Effector CD8-positive, alpha-beta T cell (primary cell): ENCODE measurements around the gene GPC1.

Experiments
- DNase-seq: peaks from one replicate; lab custom pipeline; 2025; lab: John Stamatoyannopoulos, UW

GPC1 gene

DNA sequence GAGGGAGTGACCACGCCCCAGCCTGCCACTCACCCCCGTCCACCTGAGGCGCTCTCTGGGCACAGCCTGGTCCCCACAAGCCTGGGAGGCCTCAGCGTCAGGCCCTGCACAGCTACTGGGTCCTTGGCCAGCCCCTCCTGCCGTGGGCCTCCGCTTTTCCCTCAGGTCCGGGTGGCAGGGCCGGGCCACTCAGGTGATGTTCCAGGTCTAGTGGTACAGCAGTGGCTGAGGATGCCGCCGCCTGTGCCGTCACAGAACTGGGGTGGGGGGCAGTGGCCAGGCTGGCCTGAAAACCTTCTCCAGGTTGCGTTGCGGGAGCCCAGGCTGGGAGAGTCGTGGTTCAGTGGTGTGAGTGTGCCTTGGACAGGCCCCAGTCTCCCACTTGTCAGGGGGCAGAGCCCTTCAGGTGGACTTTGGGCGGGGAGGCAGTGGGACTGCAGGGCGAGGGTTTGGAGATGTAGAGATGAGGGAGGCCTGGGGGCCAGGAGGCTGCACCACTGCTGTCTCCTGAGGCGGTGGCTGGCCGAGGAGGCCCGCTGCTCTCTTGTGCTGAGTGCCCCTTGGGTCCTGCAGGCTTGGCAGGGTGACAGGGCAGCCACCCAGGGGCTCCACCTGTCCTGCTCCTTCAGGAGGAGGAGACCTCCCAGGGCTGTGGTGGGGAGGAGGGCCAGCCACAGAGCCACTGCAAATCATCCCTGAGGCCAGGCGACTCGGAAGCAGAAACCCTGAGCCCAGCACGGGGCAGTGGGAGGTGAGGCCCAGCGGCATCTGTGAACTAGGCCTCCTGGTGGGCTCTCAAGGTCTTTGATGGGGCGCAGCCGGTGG, 7.6 kb downstream of the GPC1 start:
- DNase-seq, result no peak

GRCh38 chr2:240443891-240444301, 8.4 kb downstream of the GPC1 start:
- no peak for DNase-seq

DNA sequence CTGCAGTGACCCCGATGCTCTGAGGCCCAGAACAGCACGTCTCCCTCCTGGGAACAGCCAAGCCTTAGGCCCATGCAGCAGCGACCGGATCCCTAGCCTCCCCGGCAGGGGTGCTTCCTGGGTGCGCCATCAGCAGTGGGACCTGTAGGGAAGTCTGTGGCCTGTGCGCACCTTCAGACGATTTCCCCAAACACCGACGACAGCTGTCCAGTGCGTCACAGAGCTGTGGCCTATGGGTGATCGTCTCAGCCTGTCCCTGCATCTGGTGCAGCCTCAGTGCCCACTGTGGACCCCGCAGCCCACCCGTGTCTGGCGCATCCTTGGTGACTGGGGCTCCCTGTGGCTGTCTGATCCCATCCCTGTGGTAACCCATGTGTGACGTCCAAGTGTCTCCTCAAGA, 9.0 kb downstream of the GPC1 start:
- no peak for DNase-seq

- no peak for DNase-seq
Measured at GRCh38 chr2:240445961-240446663, 10.6 kb downstream of the GPC1 start.

- no peak for DNase-seq
Measured at GRCh38 chr2:240446664-240447175, 11.3 kb downstream of the GPC1 start.

- no peak for DNase-seq
Measured at GRCh38 chr2:240447331-240447730, 11.9 kb downstream of the GPC1 start.

DNA sequence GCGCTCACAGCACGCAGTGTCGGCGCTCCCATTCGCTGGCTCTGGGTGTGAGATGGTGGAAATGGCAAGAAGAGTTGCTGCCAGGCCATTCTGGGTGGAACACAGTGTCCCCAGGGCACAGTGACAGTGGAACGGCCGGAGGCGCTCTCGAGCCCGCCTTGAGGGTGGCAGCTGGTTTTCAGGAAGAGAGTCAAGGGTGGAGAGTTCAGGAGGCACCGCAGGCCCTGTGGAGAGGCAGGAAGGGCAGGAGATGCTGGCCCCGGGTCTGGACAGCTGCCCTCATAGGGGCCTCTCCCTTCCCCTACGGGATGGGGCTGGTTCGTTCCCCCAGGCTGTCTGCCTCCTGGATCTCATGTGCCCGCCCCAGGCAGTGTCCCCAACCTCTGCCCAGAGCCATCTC, 12.5 kb downstream of the GPC1 start:
- no peak for DNase-seq

GRCh38 chr2:240448387-240449274, 13.2 kb downstream of the GPC1 start:
- DNase-seq, result no peak

DNA sequence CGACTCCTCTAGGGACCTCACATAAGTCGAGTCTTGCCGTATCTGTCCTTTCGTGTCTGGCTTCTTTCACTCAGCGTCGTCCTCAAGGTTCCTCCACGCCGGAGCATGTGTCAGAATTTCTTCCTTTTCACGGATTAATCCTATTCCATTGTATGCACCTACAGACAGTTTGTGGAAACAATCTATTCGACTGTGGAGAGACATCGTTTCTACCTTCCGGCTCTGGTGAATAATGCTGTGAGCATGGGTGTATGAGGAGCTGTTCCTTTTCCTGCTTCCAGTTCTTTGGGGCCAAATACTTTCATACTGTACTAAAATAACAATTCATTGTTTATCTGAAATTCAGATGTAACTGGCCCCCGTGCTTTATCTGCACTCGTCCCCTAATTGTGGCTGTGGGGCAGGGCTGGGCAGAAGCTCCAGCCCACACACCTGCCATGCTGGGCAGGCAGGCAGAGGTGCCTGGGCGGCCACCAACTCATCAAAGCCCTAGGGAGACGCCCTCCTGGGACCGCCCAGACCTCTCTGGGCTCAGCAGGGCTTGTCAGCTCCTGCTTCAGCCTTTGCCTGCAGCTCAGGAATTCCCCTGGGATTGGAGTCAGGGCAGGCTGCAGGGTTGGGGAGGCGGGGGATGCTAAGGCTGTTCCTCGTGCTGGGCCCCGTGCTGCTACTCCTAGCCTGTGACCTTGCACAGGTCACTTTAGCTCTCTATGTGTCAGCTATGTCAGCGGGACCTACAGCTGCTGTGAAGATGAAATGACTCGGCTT, 14.5 kb downstream of the GPC1 start:
- no peak for DNase-seq

DNA sequence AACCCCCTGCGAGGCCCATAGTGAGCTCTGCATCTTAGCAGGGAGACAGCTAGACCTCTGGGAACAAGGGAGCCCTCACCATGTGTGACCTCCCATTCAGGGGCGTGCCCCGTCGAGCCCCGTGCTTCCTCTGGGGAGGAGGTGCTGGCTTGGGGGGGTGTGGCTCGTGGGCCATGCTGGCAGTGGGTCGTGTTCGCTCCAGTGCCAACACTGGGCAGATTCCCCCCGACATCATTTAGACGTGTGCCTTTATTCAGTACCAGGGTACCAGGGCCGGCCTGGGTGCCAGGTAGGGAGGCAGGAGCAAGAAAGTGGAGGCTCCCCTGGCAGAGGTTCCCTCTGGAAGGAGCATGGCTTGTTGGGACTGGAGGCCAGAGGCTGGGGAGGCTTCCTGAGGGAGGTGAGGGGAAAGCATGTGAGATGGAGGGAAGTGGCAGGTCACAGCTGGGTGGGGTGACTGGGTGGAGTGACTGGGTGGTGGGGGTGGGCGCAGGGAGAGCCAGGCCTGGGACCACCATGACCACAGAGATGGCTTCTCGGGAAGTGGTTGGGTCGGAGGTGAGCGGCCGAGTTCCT, 15.2 kb downstream of the GPC1 start:
- DNase-seq, result no peak

DNA sequence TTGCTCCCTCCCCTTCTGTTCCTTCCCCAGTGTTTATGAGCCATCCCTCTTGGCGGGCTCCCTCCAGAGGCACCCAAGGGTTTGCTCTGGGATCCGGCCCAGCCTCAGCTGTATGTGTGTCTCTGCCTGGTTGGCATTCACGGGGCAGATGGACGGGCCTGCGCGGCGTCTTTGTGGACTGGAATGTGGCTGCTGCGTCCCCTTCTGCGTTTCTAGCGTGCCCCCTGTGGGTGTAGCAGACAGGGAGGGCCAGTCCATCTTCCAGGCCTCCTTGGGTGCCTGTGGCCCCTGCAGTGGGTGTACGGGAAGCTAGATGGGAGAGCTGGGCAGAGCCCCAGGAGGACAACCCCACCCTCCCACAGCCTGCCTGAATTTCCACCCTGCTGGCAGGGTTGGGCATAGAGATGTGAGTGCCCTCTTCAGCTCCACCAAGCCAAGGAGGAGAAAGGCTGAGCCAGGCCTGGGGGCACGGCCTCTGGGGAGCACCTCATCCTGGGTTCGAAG, 15.7 kb downstream of the GPC1 start:
- DNase-seq, result no peak

- DNase-seq, result no peak
Measured at GRCh38 chr2:240451791-240452461, 16.5 kb downstream of the GPC1 start.

DNA sequence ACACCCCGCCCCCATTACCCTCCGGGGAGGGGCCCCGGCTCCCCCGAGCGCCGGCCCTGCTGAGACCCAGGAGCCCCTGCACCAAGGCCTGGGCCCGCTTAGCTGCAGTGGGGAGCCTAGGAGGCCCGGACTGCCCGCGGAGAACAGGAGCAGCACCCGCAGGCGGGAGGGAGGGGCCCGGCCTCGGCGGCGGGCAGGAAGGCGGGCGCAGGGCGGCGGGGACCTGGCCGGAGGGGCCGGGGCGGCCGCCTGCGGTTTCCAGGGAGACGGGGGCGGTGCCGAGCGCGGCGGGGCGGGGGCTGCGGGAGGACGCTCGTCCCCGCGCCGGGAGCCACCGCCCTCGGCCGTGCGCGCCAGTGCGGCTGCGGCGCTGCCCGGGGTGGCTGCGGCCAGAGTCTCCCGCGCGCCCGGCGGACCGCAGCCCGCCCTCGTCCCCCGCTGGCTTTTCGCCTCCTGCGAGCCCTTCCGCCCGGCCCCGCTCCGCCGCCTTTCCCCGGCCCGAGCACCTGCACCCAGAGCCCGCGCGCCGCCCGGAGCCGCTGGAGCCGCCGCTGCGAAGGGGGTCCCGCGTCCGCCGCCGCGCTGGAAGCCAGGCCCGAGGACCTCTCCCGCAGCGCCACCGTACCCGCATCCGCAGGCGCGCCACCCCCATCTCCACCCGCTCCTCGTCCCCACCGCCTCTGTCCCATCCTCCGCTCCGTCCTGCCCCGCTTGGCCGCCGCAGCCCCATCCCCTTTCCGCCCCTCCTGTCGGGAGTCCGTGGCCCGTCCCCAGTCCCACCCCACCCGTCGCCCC, 17.2 kb downstream of the GPC1 start:
- DNase-seq, result no peak

DNA sequence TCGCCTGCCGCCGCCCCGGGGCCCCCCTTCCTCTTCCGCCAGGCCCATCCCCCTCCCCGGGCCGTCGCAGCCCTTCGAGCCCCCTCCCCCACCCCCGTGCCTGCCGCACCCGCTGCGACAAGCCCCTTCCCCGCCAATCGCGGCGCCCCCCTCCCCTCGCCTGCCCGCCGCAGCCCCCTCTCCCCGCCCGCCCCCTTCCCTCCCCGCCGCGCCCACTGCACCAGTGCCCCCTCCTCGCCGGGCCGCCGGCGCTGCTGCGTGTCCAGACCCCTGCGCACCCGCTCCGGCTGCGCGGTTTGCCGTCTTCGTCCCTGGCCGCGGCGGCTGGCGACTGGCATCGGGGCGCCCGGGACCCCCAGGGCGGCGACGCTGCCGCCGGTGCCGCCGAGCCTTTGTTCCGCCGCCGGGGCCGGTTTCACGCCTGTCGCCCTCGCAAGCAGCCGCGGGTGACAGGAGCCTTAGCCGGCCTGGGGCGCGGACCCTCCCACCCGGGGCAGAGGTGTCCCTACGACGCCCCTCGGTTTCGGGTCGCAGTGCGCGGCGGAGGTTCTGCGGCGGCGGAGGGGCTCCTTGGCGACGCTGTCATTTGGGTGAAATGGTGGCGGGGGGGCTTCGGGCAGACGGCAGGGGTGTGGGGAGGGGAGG, 18.1 kb downstream of the GPC1 start:
- DNase-seq, result no peak

DNA sequence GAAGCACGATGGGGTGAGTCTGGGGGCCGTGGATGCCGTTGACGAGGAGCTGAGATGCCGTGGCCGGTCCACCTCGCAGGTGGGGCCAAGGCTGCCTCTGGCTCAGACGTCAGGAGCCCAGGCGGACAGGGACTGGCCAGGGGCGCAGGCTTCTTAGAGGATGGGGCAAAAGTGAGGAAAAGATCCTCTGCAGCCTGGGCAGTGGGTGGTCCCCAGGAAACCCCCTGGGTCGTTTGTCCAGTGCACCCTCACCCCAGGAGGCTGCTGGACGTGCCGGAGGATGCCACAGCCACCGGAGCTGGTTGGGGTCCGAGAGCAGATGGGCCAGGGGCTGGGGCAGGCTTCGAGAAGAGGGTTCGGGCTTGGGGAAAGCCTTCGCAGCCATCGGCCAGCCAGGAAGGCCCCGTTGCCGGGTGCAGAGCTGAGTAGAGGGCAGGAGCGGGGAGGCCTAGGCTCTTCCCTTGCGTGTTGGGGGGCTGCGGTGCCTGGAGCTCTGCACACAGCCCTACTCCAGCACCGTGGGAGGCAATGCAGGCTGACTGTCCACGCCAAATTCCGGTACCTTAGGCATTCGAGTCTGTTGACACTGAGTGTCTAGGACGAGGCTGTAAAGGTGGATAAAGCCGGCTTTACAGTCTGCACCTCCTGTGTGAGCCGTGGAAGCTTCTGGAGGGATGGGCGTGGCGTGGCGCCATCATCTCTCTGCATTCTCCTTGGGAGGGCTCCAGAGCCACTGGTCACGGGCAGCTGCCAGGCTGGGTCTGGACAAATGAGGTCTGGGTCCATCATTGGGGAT, 18.8 kb downstream of the GPC1 start:
- DNase-seq, result no peak

GRCh38 chr2:240455272-240455646, 19.8 kb downstream of the GPC1 start:
- DNase-seq, result no peak

DNA sequence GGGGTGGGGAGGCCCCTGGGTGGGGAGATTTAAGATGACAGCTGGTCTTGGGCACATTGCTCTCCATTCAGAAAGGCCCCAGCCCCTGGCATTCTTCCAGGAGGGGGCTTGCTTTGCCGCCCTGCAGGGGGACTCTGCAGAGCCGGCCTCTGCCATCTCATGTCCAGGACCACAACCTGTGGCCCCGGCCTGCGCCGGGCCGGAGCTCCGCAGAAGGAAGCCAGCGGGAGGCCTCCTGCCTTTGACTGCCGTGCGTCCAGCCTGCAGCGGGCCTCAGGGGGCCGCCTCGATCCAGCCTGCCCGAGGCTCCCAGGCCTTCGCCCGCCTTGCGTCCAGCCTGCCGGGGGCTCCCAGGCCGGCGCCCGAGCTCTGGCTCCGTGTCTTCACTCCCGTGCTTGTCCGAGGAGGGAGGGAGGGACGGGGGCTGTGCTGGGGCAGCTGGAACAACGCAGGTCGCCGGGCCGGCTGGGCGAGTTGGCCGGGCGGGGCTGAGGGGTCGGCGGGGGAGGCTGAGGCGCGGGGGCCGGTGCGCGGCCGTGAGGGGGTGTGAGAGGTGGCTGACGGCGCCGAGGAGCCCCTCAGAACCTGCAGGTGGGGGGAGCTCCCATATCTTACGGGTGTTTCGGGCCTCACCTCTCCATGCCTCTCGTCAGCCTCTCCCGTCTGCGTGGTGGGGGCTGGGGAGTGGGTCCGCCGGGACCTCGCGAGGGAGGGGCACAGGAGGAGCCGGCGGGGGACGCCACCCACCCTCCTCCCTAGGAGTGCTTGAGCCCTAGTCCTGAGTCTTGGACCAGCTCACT, 20.4 kb downstream of the GPC1 start:
- DNase-seq, result no peak
